PC-9 (cell line): ENCODE data around the gene CES2. TPM values are rescaled to one million over a fixed set of nuclear protein-coding genes. Genes with fewer than 3 reads are reported as not detected.
A peak's percentile ranks its signal among the peaks of the same experiment; 100 is the strongest.

Experiments used
- BruUV-seq: library from RNA; stranded (reverse); fragments of 400-500 nt; replicated peaks from 2 replicates; lab custom pipeline; 2021; lab: Mats Ljungman, UMichigan
- CTCF ChIA-PET: fragments of 300-600 bp; sonication (Branson Sonifier 250); formaldehyde crosslinking; loops from one replicate; lab custom pipeline; 2022; ENCODE audit warnings: antibody characterized with exemption; lab: Charles Lee
- POLR2A ChIA-PET: fragments of 300-600 bp; sonication (Branson Sonifier 250); formaldehyde crosslinking; loops from one replicate; lab custom pipeline; 2022; ENCODE audit warnings: antibody characterized with exemption; ENCODE audit not compliant: unreplicated experiment; lab: Charles Lee
- DNase-seq, 2 experiments: peaks; one replicate each; pipeline versions ENCODE4 v3.0.0 to v3.0.0-alpha.2; 2015 to 2022; ENCODE audit warnings: mixed read lengths in 1 of 2
- H2AFZ ChIP-seq: fragments of 200-600 bp; sonication (generic); 2 replicates; pipeline ENCODE4 v1.8.1; 2017; ENCODE audit warnings: antibody characterized with exemption
- H3F3A ChIP-seq: fragments of 200-600 bp; sonication (generic); 2 replicates; pipeline ENCODE4 v1.8.1; 2017; ENCODE audit warnings: antibody characterized with exemption, mild to moderate bottlenecking, low read depth; ENCODE audit not compliant: insufficient read depth
- H3K27ac ChIP-seq: fragments of 200-600 bp; sonication (generic); 2 replicates; pipeline ENCODE4 v1.6.1; 2016; ENCODE audit warnings: mixed run types
- H3K27me3 ChIP-seq: fragments of 200-600 bp; sonication (generic); 2 replicates; pipeline ENCODE4 v1.6.1; 2016; ENCODE audit warnings: low read depth, mixed run types; ENCODE audit not compliant: insufficient read depth
- H3K36me3 ChIP-seq: fragments of 200-600 bp; sonication (generic); 2 replicates; pipeline ENCODE4 v1.6.1; 2016; ENCODE audit warnings: low read depth, mixed run types
- H3K4me1 ChIP-seq: fragments of 200-600 bp; sonication (generic); replicated peaks from 2 replicates; pipeline ENCODE4 v1.6.1; 2016; ENCODE audit warnings: mixed run types; ENCODE audit not compliant: insufficient read depth
- H3K4me2 ChIP-seq: fragments of 200-600 bp; sonication (generic); 2 replicates; pipeline ENCODE4 v1.6.1; 2017; ENCODE audit warnings: mixed run types
- H3K4me3 ChIP-seq: fragments of 200-600 bp; sonication (generic); 2 replicates; pipeline ENCODE4 v1.6.1; 2016; ENCODE audit warnings: mixed run types
- H3K79me2 ChIP-seq: fragments of 200-600 bp; sonication (generic); 2 replicates; pipeline ENCODE4 v1.6.1; 2017; ENCODE audit warnings: low read depth, mixed run types
- H3K9me2 ChIP-seq: fragments of 200-600 bp; sonication (generic); 2 replicates; pipeline ENCODE4 v1.8.1; 2017; ENCODE audit warnings: mild to moderate bottlenecking; ENCODE audit not compliant: insufficient read depth
- H3K9me3 ChIP-seq: fragments of 200-600 bp; sonication (generic); 2 replicates; pipeline ENCODE4 v1.8.1; 2016; ENCODE audit warnings: low read depth; ENCODE audit not compliant: insufficient read depth
- H4K20me1 ChIP-seq: fragments of 200-600 bp; sonication (generic); 2 replicates; pipeline ENCODE4 v1.8.1; 2017; ENCODE audit not compliant: insufficient read depth
- CTCF ChIP-seq: fragments of 200-600 bp; sonication (generic); conservative IDR thresholded peaks from 2 replicates; pipeline ENCODE4 v1.6.1; 2017; ENCODE audit warnings: mixed run types, antibody characterized with exemption, mild to moderate bottlenecking, moderate library complexity
- EZH2 ChIP-seq: fragments of 200-600 bp; sonication (generic); IDR thresholded peaks from 2 replicates; pipeline ENCODE4 v1.8.0; 2017; ENCODE audit warnings: antibody characterized with exemption, low read depth
- intact Hi-C: fragments of 100-400 bp; cut with micrococcal nuclease; formaldehyde crosslinking; loops from one replicate; pipeline ENCODE4 v1.10.0; 2022; ENCODE audit not compliant: unreplicated experiment
- total RNA-seq: library from RNA; stranded (reverse); gene quantifications from 2 replicates; pipeline ENCODE4 v1.2.3, GENCODE V29; 2021

Gene CES2
- total RNA-seq, 1 experiment from 2014 or later, result 32.8 TPM

DNA sequence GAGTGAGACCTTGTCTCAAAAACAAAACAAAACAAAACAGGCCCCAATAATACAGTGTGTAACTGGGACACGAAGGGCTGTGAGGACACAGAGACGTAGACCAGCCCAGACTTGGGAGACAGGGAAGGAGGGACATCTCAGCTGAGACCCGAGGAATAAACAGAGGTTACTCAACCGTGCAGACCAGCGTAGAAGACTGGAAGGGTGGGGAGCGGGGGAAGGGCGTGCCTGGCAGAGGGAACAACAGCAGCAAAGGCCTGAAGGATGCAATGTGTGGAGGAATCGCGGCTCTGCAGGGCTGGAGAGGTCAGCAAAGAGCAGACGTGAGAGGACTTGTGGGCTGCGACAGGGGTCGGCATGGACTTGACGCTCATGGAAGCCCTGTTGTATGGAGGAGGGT lies 41.4 kb downstream of the CES2 start:
- H3K27ac ChIP-seq, result no peak overlapping the region
- H3K36me3 ChIP-seq, result no peaks in the 10 kb centered on the region
- TF ChIP-seq CTCF (no peak), EZH2 (no peak)
- H3K4me1 ChIP-seq, result peaks cover 2% of the 10 kb centered on the region; the same call in 1 of the 2 replicates
- H3K27me3 ChIP-seq, result no peaks in the 10 kb centered on the region
- H2AFZ ChIP-seq, result no peak overlapping the region
- H3K79me2 ChIP-seq, result no peaks in the 10 kb centered on the region
- H3K9me2 ChIP-seq, result no peaks in the 10 kb centered on the region
- ChIA-PET CTCF (no interaction called here), POLR2A (no interaction called here)
- H3K9me3 ChIP-seq, result no peaks in the 10 kb centered on the region
- BruUV-seq, result no TSS peak
- no peaks in the 10 kb centered on the region for H4K20me1 ChIP-seq
- no peak for DNase-seq
- H3K4me3 ChIP-seq, result no peak overlapping the region
- H3F3A ChIP-seq, result no peaks in the 10 kb centered on the region
- H3K4me2 ChIP-seq, result no peak overlapping the region
- intact Hi-C loops, result loop anchor here (1.0 to 2.0 kb wide), 4 partner anchors 39 to 223 kb away; partner anchors contain the start of gene ELMO3

DNA sequence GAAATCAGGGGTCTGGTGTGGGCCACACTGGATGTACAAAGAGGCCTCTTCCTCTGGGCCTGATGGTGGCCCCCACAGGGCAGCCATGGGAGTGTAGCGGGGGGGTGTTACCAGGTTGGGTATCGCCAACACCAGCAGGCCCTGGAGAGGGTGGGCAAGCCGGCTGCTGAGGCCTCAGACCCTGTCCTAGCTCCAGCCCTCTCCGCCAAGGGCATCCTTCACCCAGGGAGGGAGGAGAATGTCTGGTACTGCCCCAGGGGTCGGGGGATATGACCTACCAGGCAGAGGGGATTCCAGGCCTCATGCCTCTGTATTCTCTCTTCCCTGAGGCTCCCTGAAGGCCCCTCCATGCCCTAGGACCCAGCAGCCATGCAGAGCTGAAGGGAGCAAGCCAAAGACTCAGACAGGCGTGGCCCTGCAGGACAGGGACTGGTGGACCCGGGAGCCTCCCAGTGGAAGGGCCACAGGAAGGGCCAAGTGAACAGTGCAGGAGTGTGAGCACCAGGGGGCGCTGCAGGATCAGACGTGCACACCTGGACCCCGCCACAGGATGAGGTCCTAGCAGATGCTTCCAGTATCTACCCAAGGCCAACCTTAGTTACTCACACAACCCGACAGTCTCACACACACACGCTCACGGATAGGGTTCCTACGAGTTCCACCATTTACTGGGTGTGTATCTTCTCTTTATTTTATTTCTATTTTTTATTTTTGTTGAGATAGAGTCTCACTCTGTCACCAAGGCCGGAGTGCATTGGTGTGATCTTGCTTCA lies 42.2 kb downstream of the CES2 start:
- no peaks in the 10 kb centered on the region for H3K9me2 ChIP-seq
- H2AFZ ChIP-seq, result no peak overlapping the region
- ChIA-PET CTCF (interaction anchor here (1.0 kb wide), 1 partner anchor 269 kb away, joined by 7 read pairs; no protein-coding TSS in a partner anchor), POLR2A (no interaction called here)
- DNase-seq, result peak; percentile 62 to 82
- H3K4me3 ChIP-seq, result no peak overlapping the region
- no peaks in the 10 kb centered on the region for H3K79me2 ChIP-seq
- H3K36me3 ChIP-seq, result no peaks in the 10 kb centered on the region
- H3K27me3 ChIP-seq, result no peaks in the 10 kb centered on the region
- H4K20me1 ChIP-seq, result no peaks in the 10 kb centered on the region
- no peaks in the 10 kb centered on the region for H3K9me3 ChIP-seq
- BruUV-seq, result no TSS peak
- no peak overlapping the region for H3K27ac ChIP-seq
- H3K4me1 ChIP-seq, result no peaks in the 10 kb centered on the region
- intact Hi-C loops, result loop anchor here (1.0 to 2.0 kb wide), 4 partner anchors 38 to 222 kb away; partner anchors contain the start of gene ELMO3
- no peaks in the 10 kb centered on the region for H3F3A ChIP-seq
- no peak overlapping the region for H3K4me2 ChIP-seq
- TF ChIP-seq EZH2 (no peak), CTCF (peak; percentile 96)

- H3K4me2 ChIP-seq, result no peak overlapping the region
These were observed 43.8 kb downstream of the CES2 start for GRCh38 chr16:66979011-66979717.

More at GRCh38 chr16:66979011-66979717, 43.8 kb downstream of the CES2 start:
- no peaks in the 10 kb centered on the region for H3K79me2 ChIP-seq
- H3K4me1 ChIP-seq, result no peaks in the 10 kb centered on the region
- intact Hi-C loops, result no loop called here
- no peaks in the 10 kb centered on the region for H3K27me3 ChIP-seq
- no peaks in the 10 kb centered on the region for H3F3A ChIP-seq
- POLR2A ChIA-PET, result interaction anchor here (0.5 kb wide), 2 partner anchors 27 to 351 kb away, joined by 3 to 6 read pairs; no protein-coding TSS in a partner anchor
- H3K27ac ChIP-seq, result no peak overlapping the region
- H3K9me2 ChIP-seq, result no peaks in the 10 kb centered on the region
- CTCF ChIA-PET, result interaction anchor here (0.6 kb wide), 2 partner anchors 206 to 453 kb away, joined by 4 to 6 read pairs; no protein-coding TSS in a partner anchor
- no peaks in the 10 kb centered on the region for H3K36me3 ChIP-seq
- no TSS peak for BruUV-seq
- no peak overlapping the region for H2AFZ ChIP-seq
- TF ChIP-seq EZH2 (no peak), CTCF (no peak)
- no peaks in the 10 kb centered on the region for H3K9me3 ChIP-seq
- no peaks in the 10 kb centered on the region for H4K20me1 ChIP-seq
- H3K4me3 ChIP-seq, result no peak overlapping the region
- DNase-seq, result no peak
